ENCODE data around the gene LINS1.

The LINS1 gene

GRCh38 chr15:100544338-100544841 lies 57.6 kb downstream of the LINS1 start:
- no peaks in the 10 kb centered on the region for H3K4me1 ChIP-seq (ENCODE audit: control insufficient read depth, insufficient read depth, low read length)
- no peaks in the 10 kb centered on the region for H3K27me3 ChIP-seq (ENCODE audit: control insufficient read depth, insufficient read depth, low read length)
- H3K36me3 ChIP-seq (ENCODE audit: control insufficient read depth, insufficient read depth, low read length), result no peaks in the 10 kb centered on the region
- no peaks in the 10 kb centered on the region for H3K9me3 ChIP-seq (ENCODE audit: control insufficient read depth, insufficient read depth, low read length)
- no peak overlapping the region for H3K9ac ChIP-seq (ENCODE audit: low read depth, low read length)
- no peak overlapping the region for H3K4me3 ChIP-seq (ENCODE audit: low read depth, low read length)

- no peaks in the 10 kb centered on the region for H3K9me3 ChIP-seq (ENCODE audit: control insufficient read depth, insufficient read depth, low read length)
Measured at GRCh38 chr15:100542290-100542689, 59.7 kb downstream of the LINS1 start.

GRCh38 chr15:100537331-100537730 lies 64.7 kb downstream of the LINS1 start:
- no peaks in the 10 kb centered on the region for H3K36me3 ChIP-seq (ENCODE audit: control insufficient read depth, insufficient read depth, low read length)
- H3K27me3 ChIP-seq (ENCODE audit: control insufficient read depth, insufficient read depth, low read length), result no peaks in the 10 kb centered on the region
- no peak overlapping the region for H3K4me3 ChIP-seq (ENCODE audit: low read depth, low read length)
- no peaks in the 10 kb centered on the region for H3K9me3 ChIP-seq (ENCODE audit: control insufficient read depth, insufficient read depth, low read length)
- H3K4me1 ChIP-seq (ENCODE audit: control insufficient read depth, insufficient read depth, low read length), result no peaks in the 10 kb centered on the region
- H3K9ac ChIP-seq (ENCODE audit: low read depth, low read length), result no peak overlapping the region

More at GRCh38 chr15:100542290-100542689, 59.7 kb downstream of the LINS1 start:
- Histone ChIP-seq H3K27me3 (ENCODE audit: control insufficient read depth, insufficient read depth, low read length) (no peaks in the 10 kb centered on the region), H3K4me1 (ENCODE audit: control insufficient read depth, insufficient read depth, low read length) (no peaks in the 10 kb centered on the region), H3K9ac (ENCODE audit: low read depth, low read length) (no peak overlapping the region), H3K36me3 (ENCODE audit: control insufficient read depth, insufficient read depth, low read length) (no peaks in the 10 kb centered on the region), H3K4me3 (ENCODE audit: low read depth, low read length) (no peak overlapping the region)

DNA sequence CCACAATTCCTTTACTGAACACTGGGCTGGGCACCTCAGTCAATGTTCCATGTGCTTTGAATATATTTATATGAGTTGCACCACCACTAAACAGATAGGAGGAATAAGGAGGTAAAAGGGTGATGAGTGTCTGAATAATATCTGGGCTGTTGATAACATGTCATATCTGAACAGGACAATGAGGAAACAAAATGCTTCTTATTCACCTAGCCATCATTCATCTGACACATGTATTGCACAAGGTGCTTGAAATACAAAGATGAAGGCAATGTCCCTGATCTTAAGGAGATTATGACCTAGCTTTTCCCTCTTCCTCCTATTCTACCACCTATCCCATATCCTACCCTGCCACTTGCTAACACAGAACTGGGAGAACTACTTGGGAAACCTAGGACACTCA lies 65.3 kb downstream of the LINS1 start:
- H3K9ac ChIP-seq (ENCODE audit: low read depth, low read length), result no peak overlapping the region
- no peak overlapping the region for H3K4me3 ChIP-seq (ENCODE audit: low read depth, low read length)
- no peaks in the 10 kb centered on the region for H3K9me3 ChIP-seq (ENCODE audit: control insufficient read depth, insufficient read depth, low read length)

DNA sequence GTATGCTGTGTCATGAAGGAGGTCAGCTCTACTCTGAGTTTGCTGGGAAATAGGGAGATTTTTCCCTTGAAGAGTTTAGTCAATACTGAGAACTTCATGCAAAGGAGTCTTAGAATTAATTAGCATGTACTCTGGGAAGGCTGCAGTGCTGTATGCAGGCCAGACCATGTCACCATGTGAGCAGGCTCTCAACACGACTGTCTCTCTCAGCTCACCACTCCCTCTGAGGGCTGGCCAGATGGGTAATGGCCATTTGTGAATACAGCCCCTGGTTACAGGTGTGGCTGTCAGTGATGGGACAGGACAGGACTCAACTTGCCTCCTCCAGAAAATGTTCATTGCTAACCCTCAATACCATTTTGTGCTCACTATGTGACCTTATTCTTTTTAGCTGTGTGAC lies 68.1 kb downstream of the LINS1 start:
- Histone ChIP-seq H3K4me3 (ENCODE audit: low read depth, low read length) (no peak overlapping the region), H3K36me3 (ENCODE audit: control insufficient read depth, insufficient read depth, low read length) (no peaks in the 10 kb centered on the region), H3K27me3 (ENCODE audit: control insufficient read depth, insufficient read depth, low read length) (no peaks in the 10 kb centered on the region), H3K4me1 (ENCODE audit: control insufficient read depth, insufficient read depth, low read length) (peaks cover 3% of the 10 kb centered on the region), H3K9ac (ENCODE audit: low read depth, low read length) (no peak overlapping the region), H3K9me3 (ENCODE audit: control insufficient read depth, insufficient read depth, low read length) (no peaks in the 10 kb centered on the region)

More for the DNA sequence above, 65.3 kb downstream of the LINS1 start:
- Histone ChIP-seq H3K36me3 (ENCODE audit: control insufficient read depth, insufficient read depth, low read length) (no peaks in the 10 kb centered on the region), H3K27me3 (ENCODE audit: control insufficient read depth, insufficient read depth, low read length) (no peaks in the 10 kb centered on the region), H3K4me1 (ENCODE audit: control insufficient read depth, insufficient read depth, low read length) (no peaks in the 10 kb centered on the region)

GRCh38 chr15:100531823-100532327 lies 70.1 kb downstream of the LINS1 start:
- no peaks in the 10 kb centered on the region for H3K27me3 ChIP-seq (ENCODE audit: control insufficient read depth, insufficient read depth, low read length)

DNA sequence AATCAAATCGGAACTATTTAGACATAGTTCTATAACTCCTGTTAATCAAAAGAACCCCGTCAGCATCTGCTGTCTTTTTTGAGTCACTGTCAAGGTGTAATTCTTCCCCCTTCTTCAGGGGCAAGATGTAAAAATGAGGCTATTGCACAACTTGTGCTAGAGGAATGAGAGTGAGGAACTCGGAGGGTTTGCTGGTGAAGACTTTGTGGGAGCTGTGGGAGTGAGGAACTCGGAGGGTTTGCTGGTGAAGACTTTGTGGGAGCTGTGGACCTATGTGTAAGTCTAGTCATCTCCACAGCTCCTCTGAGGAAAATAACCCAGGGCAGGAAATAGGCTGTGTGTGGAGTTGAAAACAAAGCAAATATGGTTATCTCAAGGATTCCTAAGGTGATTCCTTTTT lies 70.8 kb downstream of the LINS1 start:
- Histone ChIP-seq H3K27me3 (ENCODE audit: control insufficient read depth, insufficient read depth, low read length) (no peaks in the 10 kb centered on the region), H3K4me3 (ENCODE audit: low read depth, low read length) (no peak overlapping the region), H3K36me3 (ENCODE audit: control insufficient read depth, insufficient read depth, low read length) (no peaks in the 10 kb centered on the region), H3K9ac (ENCODE audit: low read depth, low read length) (no peak overlapping the region), H3K4me1 (ENCODE audit: control insufficient read depth, insufficient read depth, low read length) (peaks cover 3% of the 10 kb centered on the region), H3K9me3 (ENCODE audit: control insufficient read depth, insufficient read depth, low read length) (no peaks in the 10 kb centered on the region)

More at GRCh38 chr15:100531823-100532327, 70.1 kb downstream of the LINS1 start:
- Histone ChIP-seq H3K9ac (ENCODE audit: low read depth, low read length) (no peak overlapping the region), H3K9me3 (ENCODE audit: control insufficient read depth, insufficient read depth, low read length) (no peaks in the 10 kb centered on the region), H3K36me3 (ENCODE audit: control insufficient read depth, insufficient read depth, low read length) (no peaks in the 10 kb centered on the region), H3K4me1 (ENCODE audit: control insufficient read depth, insufficient read depth, low read length) (peaks cover 3% of the 10 kb centered on the region), H3K4me3 (ENCODE audit: low read depth, low read length) (no peak overlapping the region)

DNA sequence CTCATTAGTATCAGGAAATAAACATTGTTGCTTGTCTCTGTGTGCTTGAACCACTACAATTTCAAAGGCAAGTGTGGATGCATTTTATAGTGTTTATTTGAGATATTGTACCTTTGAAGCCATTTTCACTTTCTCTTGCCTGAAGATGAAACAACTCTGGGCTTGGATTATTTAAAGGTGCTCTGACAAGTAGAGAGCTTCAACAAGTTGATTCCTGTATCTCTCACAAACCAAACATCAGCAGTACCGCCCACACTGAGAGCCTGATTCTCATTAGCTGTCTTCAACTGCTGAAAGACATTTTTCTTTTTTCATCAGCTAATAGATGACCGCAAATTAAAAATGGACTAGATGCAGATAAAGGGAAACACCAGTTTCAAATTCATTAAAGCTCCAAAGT lies 72.4 kb downstream of the LINS1 start:
- no peaks in the 10 kb centered on the region for H3K36me3 ChIP-seq (ENCODE audit: control insufficient read depth, insufficient read depth, low read length)
- no peaks in the 10 kb centered on the region for H3K27me3 ChIP-seq (ENCODE audit: control insufficient read depth, insufficient read depth, low read length)
- no peaks in the 10 kb centered on the region for H3K9me3 ChIP-seq (ENCODE audit: control insufficient read depth, insufficient read depth, low read length)

GRCh38 chr15:100528833-100529428 lies 73.1 kb downstream of the LINS1 start, which contains the start of gene CERS3:
CERS3 (minus strand) TSS chr15:100528950; CDS start chr15:100501849, 27,101 bp downstream.
- H3K9me3 ChIP-seq (ENCODE audit: control insufficient read depth, insufficient read depth, low read length), result no peaks in the 10 kb centered on the region
- H3K27me3 ChIP-seq (ENCODE audit: control insufficient read depth, insufficient read depth, low read length), result no peaks in the 10 kb centered on the region
- no peak within 1 kb of the TSS for H3K4me3 ChIP-seq (ENCODE audit: low read depth, low read length)
- peaks cover 3% of the 10 kb centered on the region for H3K4me1 ChIP-seq (ENCODE audit: control insufficient read depth, insufficient read depth, low read length)
- H3K9ac ChIP-seq (ENCODE audit: low read depth, low read length), result no peak within 1 kb of the TSS
- H3K36me3 ChIP-seq (ENCODE audit: control insufficient read depth, insufficient read depth, low read length), result no peaks in the 10 kb centered on the region

More for the DNA sequence above, 72.4 kb downstream of the LINS1 start:
- Histone ChIP-seq H3K9ac (ENCODE audit: low read depth, low read length) (no peak overlapping the region), H3K4me1 (ENCODE audit: control insufficient read depth, insufficient read depth, low read length) (peaks cover 3% of the 10 kb centered on the region), H3K4me3 (ENCODE audit: low read depth, low read length) (no peak overlapping the region)

GRCh38 chr15:100526027-100526481 lies 75.9 kb downstream of the LINS1 start:
- Histone ChIP-seq H3K9me3 (ENCODE audit: control insufficient read depth, insufficient read depth, low read length) (no peaks in the 10 kb centered on the region), H3K4me3 (ENCODE audit: low read depth, low read length) (no peak overlapping the region), H3K4me1 (ENCODE audit: control insufficient read depth, insufficient read depth, low read length) (no peaks in the 10 kb centered on the region), H3K9ac (ENCODE audit: low read depth, low read length) (no peak overlapping the region), H3K27me3 (ENCODE audit: control insufficient read depth, insufficient read depth, low read length) (no peaks in the 10 kb centered on the region), H3K36me3 (ENCODE audit: control insufficient read depth, insufficient read depth, low read length) (no peaks in the 10 kb centered on the region)

- H3K27me3 ChIP-seq (ENCODE audit: control insufficient read depth, insufficient read depth, low read length), result no peaks in the 10 kb centered on the region
- H3K4me3 ChIP-seq (ENCODE audit: low read depth, low read length), result no peak overlapping the region
- H3K36me3 ChIP-seq (ENCODE audit: control insufficient read depth, insufficient read depth, low read length), result no peaks in the 10 kb centered on the region
- H3K9me3 ChIP-seq (ENCODE audit: control insufficient read depth, insufficient read depth, low read length), result no peaks in the 10 kb centered on the region
- H3K4me1 ChIP-seq (ENCODE audit: control insufficient read depth, insufficient read depth, low read length), result no peaks in the 10 kb centered on the region
- no peak overlapping the region for H3K9ac ChIP-seq (ENCODE audit: low read depth, low read length)
Measured at GRCh38 chr15:100525436-100525835, 76.5 kb downstream of the LINS1 start.

GRCh38 chr15:100524326-100524725 lies 77.7 kb downstream of the LINS1 start:
- Histone ChIP-seq H3K27me3 (ENCODE audit: control insufficient read depth, insufficient read depth, low read length) (no peaks in the 10 kb centered on the region), H3K4me1 (ENCODE audit: control insufficient read depth, insufficient read depth, low read length) (no peaks in the 10 kb centered on the region), H3K4me3 (ENCODE audit: low read depth, low read length) (no peak overlapping the region), H3K9me3 (ENCODE audit: control insufficient read depth, insufficient read depth, low read length) (no peaks in the 10 kb centered on the region), H3K36me3 (ENCODE audit: control insufficient read depth, insufficient read depth, low read length) (no peaks in the 10 kb centered on the region), H3K9ac (ENCODE audit: low read depth, low read length) (no peak overlapping the region)

All from iPS-15b (cell line).